WTC11 (cell line): Measurements from ENCODE around the gene METTL9. TPM values are rescaled to one million over a fixed set of nuclear protein-coding genes. Genes with fewer than 3 reads are reported as not detected.

Experiments
- ATAC-seq: fragments of 200-7000 bp; cut with Tn5 transposase; 2 replicates; pipeline ENCODE4 v1.10.0; 2021; ENCODE audit warnings: mild to moderate bottlenecking, moderate library complexity
- CTCF ChIA-PET: fragments of 300-600 bp; sonication (Branson Sonifier 250); formaldehyde crosslinking; loops from one replicate; lab custom pipeline; 2021; ENCODE audit warnings: antibody characterized with exemption; lab: Charles Lee
- POLR2A ChIA-PET: fragments of 350-600 bp; sonication (Branson Sonifier 250); formaldehyde crosslinking; loops from one replicate; lab custom pipeline; 2021; ENCODE audit warnings: antibody characterized with exemption; lab: Charles Lee
- DNase-seq: peaks from one replicate; pipeline ENCODE4 v3.0.0; 2021; ENCODE audit warnings: low spot score
- H3K27ac Mint-ChIP-seq: 2 replicates; pipeline ENCODE4 v1.8.0; 2021; ENCODE audit warnings: mixed read lengths
- H3K27me3 Mint-ChIP-seq: 2 replicates; pipeline ENCODE4 v1.8.0; 2021; ENCODE audit warnings: low read depth, mild to moderate bottlenecking, moderate library complexity, mixed read lengths
- H3K36me3 Mint-ChIP-seq: 2 replicates; pipeline ENCODE4 v1.8.0; 2021; ENCODE audit warnings: mixed read lengths
- H3K4me1 Mint-ChIP-seq: 2 replicates; pipeline ENCODE4 v1.8.0; 2022; ENCODE audit warnings: mixed read lengths
- H3K4me3 Mint-ChIP-seq: 2 replicates; pipeline ENCODE4 v1.8.0; 2021; ENCODE audit warnings: mild to moderate bottlenecking, moderate library complexity, mixed read lengths
- H3K9me3 Mint-ChIP-seq: 2 replicates; pipeline ENCODE4 v1.8.0; 2021; ENCODE audit warnings: mixed read lengths
- AR ChIP-seq: fragments of 250-450 bp; sonication (Bioruptor Pico); IDR thresholded peaks from 2 replicates; pipeline ENCODE4 v1.9.0; 2021; ENCODE audit warnings: mild to moderate bottlenecking
- FOXK1 ChIP-seq: sonication (generic); formaldehyde crosslinking; IDR thresholded peaks from 2 replicates; pipeline ENCODE4 v1.8.0; 2022; ENCODE audit warnings: mild to moderate bottlenecking, moderate library complexity, missing genetic modification reagents
- FOXP1 ChIP-seq: sonication (generic); formaldehyde crosslinking; IDR thresholded peaks from 2 replicates; pipeline ENCODE4 v1.8.0; 2022; ENCODE audit warnings: missing genetic modification reagents, mild to moderate bottlenecking, moderate library complexity, borderline replicate concordance
- MXD4 ChIP-seq: fragments of 250-450 bp; sonication (Bioruptor Pico); IDR thresholded peaks from 2 replicates; pipeline ENCODE4 v1.8.0; 2021; ENCODE audit warnings: mild to moderate bottlenecking, moderate library complexity, borderline replicate concordance
- NFATC4 ChIP-seq: fragments of 250-450 bp; sonication (Bioruptor Pico); IDR thresholded peaks from 2 replicates; pipeline ENCODE4 v1.9.0; 2021; ENCODE audit warnings: mild to moderate bottlenecking
- NR1H2 ChIP-seq: sonication (generic); formaldehyde crosslinking; IDR thresholded peaks from 2 replicates; pipeline ENCODE4 v1.9.0; 2021; ENCODE audit warnings: mild to moderate bottlenecking, moderate library complexity, missing genetic modification reagents
- PRRX2 ChIP-seq: fragments of 250-450 bp; sonication (Bioruptor Pico); IDR thresholded peaks from 2 replicates; pipeline ENCODE4 v1.8.0; 2021; ENCODE audit warnings: mild to moderate bottlenecking
- RELA ChIP-seq: sonication (generic); formaldehyde crosslinking; IDR thresholded peaks from 2 replicates; pipeline ENCODE4 v1.8.1; 2022; ENCODE audit warnings: missing genetic modification reagents, mild to moderate bottlenecking, borderline replicate concordance
- SMAD4 ChIP-seq: sonication (generic); formaldehyde crosslinking; IDR thresholded peaks from 2 replicates; pipeline ENCODE4 v1.8.0; 2022; ENCODE audit warnings: mild to moderate bottlenecking, missing genetic modification reagents
- TCF7 ChIP-seq: sonication (generic); formaldehyde crosslinking; IDR thresholded peaks from 2 replicates; pipeline ENCODE4 v1.8.0; 2022; ENCODE audit warnings: mild to moderate bottlenecking, low read depth, missing genetic modification reagents, moderate library complexity
- TEAD1 ChIP-seq: sonication (generic); formaldehyde crosslinking; IDR thresholded peaks from 2 replicates; pipeline ENCODE4 v1.8.0; 2022; ENCODE audit warnings: mild to moderate bottlenecking, missing genetic modification reagents
- ZNF263 ChIP-seq: sonication (generic); formaldehyde crosslinking; IDR thresholded peaks from 2 replicates; pipeline ENCODE4 v1.8.1; 2022; ENCODE audit warnings: low read depth, mild to moderate bottlenecking, moderate library complexity, missing genetic modification reagents
- ZNF423 ChIP-seq: fragments of 250-450 bp; sonication (Bioruptor Pico); IDR thresholded peaks from 2 replicates; pipeline ENCODE4 v2.1.2; 2022; ENCODE audit warnings: mild to moderate bottlenecking, moderate library complexity
- total RNA-seq: library from RNA; stranded (reverse); gene quantifications from 3 replicates; pipeline ENCODE4 v1.2.3, GENCODE V29; 2021
- TF ChIP-seq, protein P1 (sequence below): sonication (generic); formaldehyde crosslinking; IDR thresholded peaks from 2 replicates; pipeline ENCODE4 v1.8.1; 2022; ENCODE audit warnings: missing genetic modification reagents, borderline replicate concordance
- TF ChIP-seq, protein P2 (sequence below): sonication (generic); formaldehyde crosslinking; IDR thresholded peaks from 2 replicates; pipeline ENCODE4 v1.8.0; 2023; ENCODE audit warnings: missing genetic modification reagents, mild to moderate bottlenecking, borderline replicate concordance
- TF ChIP-seq, protein P3 (sequence below): sonication (generic); formaldehyde crosslinking; IDR thresholded peaks from 2 replicates; pipeline ENCODE4 v1.8.0; 2022; ENCODE audit warnings: mild to moderate bottlenecking, missing genetic modification reagents
- TF ChIP-seq, protein P4 (sequence below): fragments of 250-450 bp; sonication (Bioruptor Pico); IDR thresholded peaks from 2 replicates; pipeline ENCODE4 v2.1.2; 2022; ENCODE audit warnings: mild to moderate bottlenecking, moderate library complexity

Gene METTL9
- total RNA-seq, 1 experiment from 2014 or later = 94.6 TPM

DNA sequence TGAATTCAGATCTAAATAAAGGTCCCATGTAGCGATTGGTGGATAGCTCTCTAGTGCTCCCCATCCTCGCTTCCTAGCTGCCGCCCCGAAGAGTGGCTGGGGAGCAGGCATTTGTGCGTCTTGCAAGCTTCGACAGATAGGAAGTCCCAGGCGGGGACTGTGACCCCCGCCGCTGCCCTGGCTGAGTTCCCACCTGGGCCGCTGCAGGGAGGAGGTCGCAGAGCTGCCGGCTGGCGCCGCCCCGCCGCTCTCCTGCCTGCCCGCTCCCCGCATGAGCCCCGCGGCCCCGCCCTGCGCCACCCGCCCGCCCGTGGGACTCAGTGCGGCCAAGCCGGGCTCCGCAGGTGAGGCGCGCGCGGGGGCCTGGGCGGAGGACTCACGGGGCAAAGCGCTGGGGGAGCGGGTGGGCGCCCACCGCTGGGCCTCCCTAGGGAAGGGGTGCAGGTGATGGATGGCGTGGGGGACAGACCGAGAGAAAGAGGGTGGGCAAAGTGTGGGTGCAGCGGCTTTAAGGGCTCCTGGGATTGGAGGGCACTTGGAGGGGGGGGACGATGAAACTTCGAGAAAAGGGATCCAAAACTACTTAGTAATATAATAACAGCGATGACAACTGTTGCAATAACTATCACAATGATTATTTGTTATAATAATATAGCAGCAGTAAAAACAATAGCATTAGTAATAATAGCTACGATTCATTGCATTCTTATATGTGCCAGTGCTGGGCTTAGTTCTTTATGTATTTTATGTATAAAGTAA, 64.7 kb downstream of the METTL9 start, which contains the start of gene OTOA:
Gene OTOA, plus strand, starts transcription at position 80 of the 759 bp plus-strand sequence. CDS start 14,547 bp downstream, outside the sequence.
- DNase-seq (peak; percentile 56), ATAC-seq (peak; percentile 82)
- H3K27ac Mint-ChIP-seq = no peak within 1 kb of the TSS; the same call in 1 of the 2 replicates
- TF ChIP-seq ZNF423 (CRISPR knock-in tag) = peak; percentile 71; the same call in 1 of the 2 replicates
- no peak for TF ChIP-seq SMAD4 (CRISPR knock-in tag)
- TF ChIP-seq ZNF263 (CRISPR knock-in tag) = 0 out of 2 replicates have a peak, but pooled peaks have one; percentile 22
- H3K9me3 Mint-ChIP-seq = no peaks in the 10 kb centered on the region
- POLR2A ChIA-PET = interaction anchor here (1.1 kb wide), 1 partner anchor 138 kb away, joined by 3 read pairs; no protein-coding TSS in a partner anchor
- H3K27me3 Mint-ChIP-seq = peaks cover 5% of the 10 kb centered on the region; the same call in 1 of the 2 replicates
- H3K4me3 Mint-ChIP-seq = peak within 1 kb of the TSS; percentile 67
- CTCF ChIA-PET = interaction anchor here (0.6 to 1.0 kb wide), 6 partner anchors 9 to 47 kb away, joined by 3 to 6 read pairs (median 3); no protein-coding TSS in a partner anchor
- peaks cover 14% of the 10 kb centered on the region for H3K4me1 Mint-ChIP-seq
- H3K36me3 Mint-ChIP-seq = no peaks in the 10 kb centered on the region

GRCh38 chr16:21664801-21665492, 65.6 kb downstream of the METTL9 start:
- H3K27ac Mint-ChIP-seq = no peak overlapping the region
- DNase-seq (no peak), ATAC-seq (no peak)
- ChIA-PET CTCF (interaction anchor here (1.0 to 1.8 kb wide), 2 partner anchors 8 to 19 kb away, joined by 3 to 9 read pairs; no protein-coding TSS in a partner anchor), POLR2A (interaction anchor here (1.1 kb wide), 1 partner anchor 137 kb away, joined by 3 read pairs; no protein-coding TSS in a partner anchor)
- TF ChIP-seq, protein P1, sequence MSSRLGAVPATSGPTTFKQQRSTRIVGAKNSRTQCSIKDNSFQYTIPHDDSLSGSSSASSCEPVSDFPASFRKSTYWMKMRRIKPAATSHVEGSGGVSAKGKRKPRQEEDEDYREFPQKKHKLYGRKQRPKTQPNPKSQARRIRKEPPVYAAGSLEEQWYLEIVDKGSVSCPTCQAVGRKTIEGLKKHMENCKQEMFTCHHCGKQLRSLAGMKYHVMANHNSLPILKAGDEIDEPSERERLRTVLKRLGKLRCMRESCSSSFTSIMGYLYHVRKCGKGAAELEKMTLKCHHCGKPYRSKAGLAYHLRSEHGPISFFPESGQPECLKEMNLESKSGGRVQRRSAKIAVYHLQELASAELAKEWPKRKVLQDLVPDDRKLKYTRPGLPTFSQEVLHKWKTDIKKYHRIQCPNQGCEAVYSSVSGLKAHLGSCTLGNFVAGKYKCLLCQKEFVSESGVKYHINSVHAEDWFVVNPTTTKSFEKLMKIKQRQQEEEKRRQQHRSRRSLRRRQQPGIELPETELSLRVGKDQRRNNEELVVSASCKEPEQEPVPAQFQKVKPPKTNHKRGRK (CRISPR knock-in tag) = no peak
- H3K9me3 Mint-ChIP-seq = no peaks in the 10 kb centered on the region
- no peaks in the 10 kb centered on the region for H3K36me3 Mint-ChIP-seq
- no peak overlapping the region for H3K4me3 Mint-ChIP-seq
- H3K4me1 Mint-ChIP-seq = peaks cover 14% of the 10 kb centered on the region
- H3K27me3 Mint-ChIP-seq = peaks cover 5% of the 10 kb centered on the region; the same call in 1 of the 2 replicates

- no peaks in the 10 kb centered on the region for H3K36me3 Mint-ChIP-seq
- peaks cover 14% of the 10 kb centered on the region for H3K4me1 Mint-ChIP-seq
- no peak for DNase-seq
- peak overlapping the region; percentile 13; the same call in 1 of the 2 replicates for H3K27ac Mint-ChIP-seq
- CTCF ChIA-PET = interaction anchor here (0.6 to 2.5 kb wide), 5 partner anchors 9 to 492 kb away, joined by 3 to 14 read pairs (median 7); no protein-coding TSS in a partner anchor
- POLR2A ChIA-PET = interaction anchor here (1.1 kb wide), 1 partner anchor 38 kb away, joined by 3 read pairs; no protein-coding TSS in a partner anchor
- peaks cover 5% of the 10 kb centered on the region; the same call in 1 of the 2 replicates for H3K27me3 Mint-ChIP-seq
- no peak overlapping the region for H3K4me3 Mint-ChIP-seq
- no peaks in the 10 kb centered on the region for H3K9me3 Mint-ChIP-seq
- ATAC-seq = peak; percentile 36
- TF ChIP-seq PRRX2 (CRISPR knock-in tag) (no peak), FOXK1 (CRISPR knock-in tag) (no peak), TEAD1 (no peak), NR1H2 (no peak), FOXP1 (CRISPR knock-in tag) (no peak), TCF7 (no peak), MXD4 (no peak), NFATC4 (CRISPR knock-in tag) (no peak), AR (CRISPR knock-in tag) (no peak), RELA (CRISPR knock-in tag) (no peak)
- TF ChIP-seq, protein P2, sequence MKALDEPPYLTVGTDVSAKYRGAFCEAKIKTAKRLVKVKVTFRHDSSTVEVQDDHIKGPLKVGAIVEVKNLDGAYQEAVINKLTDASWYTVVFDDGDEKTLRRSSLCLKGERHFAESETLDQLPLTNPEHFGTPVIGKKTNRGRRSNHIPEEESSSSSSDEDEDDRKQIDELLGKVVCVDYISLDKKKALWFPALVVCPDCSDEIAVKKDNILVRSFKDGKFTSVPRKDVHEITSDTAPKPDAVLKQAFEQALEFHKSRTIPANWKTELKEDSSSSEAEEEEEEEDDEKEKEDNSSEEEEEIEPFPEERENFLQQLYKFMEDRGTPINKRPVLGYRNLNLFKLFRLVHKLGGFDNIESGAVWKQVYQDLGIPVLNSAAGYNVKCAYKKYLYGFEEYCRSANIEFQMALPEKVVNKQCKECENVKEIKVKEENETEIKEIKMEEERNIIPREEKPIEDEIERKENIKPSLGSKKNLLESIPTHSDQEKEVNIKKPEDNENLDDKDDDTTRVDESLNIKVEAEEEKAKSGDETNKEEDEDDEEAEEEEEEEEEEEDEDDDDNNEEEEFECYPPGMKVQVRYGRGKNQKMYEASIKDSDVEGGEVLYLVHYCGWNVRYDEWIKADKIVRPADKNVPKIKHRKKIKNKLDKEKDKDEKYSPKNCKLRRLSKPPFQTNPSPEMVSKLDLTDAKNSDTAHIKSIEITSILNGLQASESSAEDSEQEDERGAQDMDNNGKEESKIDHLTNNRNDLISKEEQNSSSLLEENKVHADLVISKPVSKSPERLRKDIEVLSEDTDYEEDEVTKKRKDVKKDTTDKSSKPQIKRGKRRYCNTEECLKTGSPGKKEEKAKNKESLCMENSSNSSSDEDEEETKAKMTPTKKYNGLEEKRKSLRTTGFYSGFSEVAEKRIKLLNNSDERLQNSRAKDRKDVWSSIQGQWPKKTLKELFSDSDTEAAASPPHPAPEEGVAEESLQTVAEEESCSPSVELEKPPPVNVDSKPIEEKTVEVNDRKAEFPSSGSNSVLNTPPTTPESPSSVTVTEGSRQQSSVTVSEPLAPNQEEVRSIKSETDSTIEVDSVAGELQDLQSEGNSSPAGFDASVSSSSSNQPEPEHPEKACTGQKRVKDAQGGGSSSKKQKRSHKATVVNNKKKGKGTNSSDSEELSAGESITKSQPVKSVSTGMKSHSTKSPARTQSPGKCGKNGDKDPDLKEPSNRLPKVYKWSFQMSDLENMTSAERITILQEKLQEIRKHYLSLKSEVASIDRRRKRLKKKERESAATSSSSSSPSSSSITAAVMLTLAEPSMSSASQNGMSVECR = no peak
- TF ChIP-seq, protein P3, sequence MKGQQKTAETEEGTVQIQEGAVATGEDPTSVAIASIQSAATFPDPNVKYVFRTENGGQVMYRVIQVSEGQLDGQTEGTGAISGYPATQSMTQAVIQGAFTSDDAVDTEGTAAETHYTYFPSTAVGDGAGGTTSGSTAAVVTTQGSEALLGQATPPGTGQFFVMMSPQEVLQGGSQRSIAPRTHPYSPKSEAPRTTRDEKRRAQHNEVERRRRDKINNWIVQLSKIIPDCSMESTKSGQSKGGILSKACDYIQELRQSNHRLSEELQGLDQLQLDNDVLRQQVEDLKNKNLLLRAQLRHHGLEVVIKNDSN = no peak
- TF ChIP-seq, protein P4, sequence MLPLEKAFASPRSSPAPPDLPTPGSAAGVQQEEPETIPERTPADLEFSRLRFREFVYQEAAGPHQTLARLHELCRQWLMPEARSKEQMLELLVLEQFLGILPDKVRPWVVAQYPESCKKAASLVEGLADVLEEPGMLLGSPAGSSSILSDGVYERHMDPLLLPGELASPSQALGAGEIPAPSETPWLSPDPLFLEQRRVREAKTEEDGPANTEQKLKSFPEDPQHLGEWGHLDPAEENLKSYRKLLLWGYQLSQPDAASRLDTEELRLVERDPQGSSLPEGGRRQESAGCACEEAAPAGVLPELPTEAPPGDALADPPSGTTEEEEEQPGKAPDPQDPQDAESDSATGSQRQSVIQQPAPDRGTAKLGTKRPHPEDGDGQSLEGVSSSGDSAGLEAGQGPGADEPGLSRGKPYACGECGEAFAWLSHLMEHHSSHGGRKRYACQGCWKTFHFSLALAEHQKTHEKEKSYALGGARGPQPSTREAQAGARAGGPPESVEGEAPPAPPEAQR (CRISPR knock-in tag) = no peak
Measured at GRCh38 chr16:21666772-21667171, 67.4 kb downstream of the METTL9 start.
